ENCODE data around the gene ARR3. TPM values are rescaled to one million over a fixed set of nuclear protein-coding genes. Genes with fewer than 3 reads are reported as not detected.

The ARR3 gene
- total and polyA plus RNA-seq, 5 donors, result not detected

DNA sequence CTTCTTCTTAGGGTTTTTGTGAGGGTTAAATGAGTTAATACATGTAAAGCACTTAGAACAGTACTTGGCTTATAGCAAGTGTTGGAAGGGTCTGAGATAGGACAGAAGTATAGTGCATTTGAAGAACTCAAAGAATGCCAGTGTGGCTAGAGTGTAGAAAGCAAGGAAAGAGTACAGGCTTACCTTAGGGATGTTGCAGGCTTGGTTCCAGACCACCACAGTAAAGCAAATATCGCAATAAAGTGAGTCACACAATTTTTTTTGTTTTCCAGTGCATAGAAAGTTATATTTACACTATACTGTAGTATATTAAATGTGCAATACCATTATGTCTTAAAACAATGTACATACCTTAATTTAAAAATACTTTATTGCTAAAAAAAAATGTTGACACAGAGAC is 63.0 kb downstream of the ARR3 start:
- Histone ChIP-seq H3K4me1 (ENCODE audit: control insufficient read depth, insufficient read depth, low read length) (no peaks in the 10 kb centered on the region), H3K4me3 (ENCODE audit: low read length) (no peak overlapping the region), H3K27me3 (ENCODE audit: control insufficient read depth, insufficient read depth) (no peaks in the 10 kb centered on the region), H3K27ac (ENCODE audit: low read length) (no peak overlapping the region), H3K9me3 (ENCODE audit: control insufficient read depth, low read length) (no peaks in the 10 kb centered on the region)
- intact Hi-C loops (cut with DNase I), result no loop called here
- DNase-seq (no peak), ATAC-seq (no peak)
- 97% methylated on average over 1 of the region's 1 CpG for WGBS

Other genes starting within 250 kb of the ARR3 start
- not detected for gene AWAT2, start 218.4 kb upstream of the ARR3 start, total RNA-seq
- not detected for gene AWAT2, start 218.4 kb upstream of the ARR3 start, polyA plus RNA-seq
- gene OTUD6A, start 205.9 kb upstream of the ARR3 start, total RNA-seq, result not detected
- gene OTUD6A, start 205.9 kb upstream of the ARR3 start, polyA plus RNA-seq, result not detected
- gene IGBP1, start 134.9 kb upstream of the ARR3 start, total RNA-seq, result 10 to 100 TPM; 42.9 to 71.5 (median 53.8) TPM
- 45.9 TPM for gene IGBP1, start 134.9 kb upstream of the ARR3 start, polyA plus RNA-seq
- not detected for gene DGAT2L6, start 90.9 kb upstream of the ARR3 start, total RNA-seq
- gene DGAT2L6, start 90.9 kb upstream of the ARR3 start, polyA plus RNA-seq, result not detected
- not detected for gene AWAT1, start 33.7 kb upstream of the ARR3 start, total RNA-seq
- gene AWAT1, start 33.7 kb upstream of the ARR3 start, polyA plus RNA-seq, result not detected
- gene P2RY4, start 8.1 kb upstream of the ARR3 start, total RNA-seq, result not detected
- gene P2RY4, start 8.1 kb upstream of the ARR3 start, polyA plus RNA-seq, result 0.05 TPM
- not detected for gene RAB41, start 13.8 kb downstream of the ARR3 start, total RNA-seq
- not detected for gene RAB41, start 13.8 kb downstream of the ARR3 start, polyA plus RNA-seq
- 10 to 100 TPM; 34.6 to 41.4 (median 40.4) TPM for gene PDZD11, start 21.6 kb downstream of the ARR3 start, total RNA-seq
- gene PDZD11, start 21.6 kb downstream of the ARR3 start, polyA plus RNA-seq, result 64.4 TPM
- gene KIF4A, start 21.8 kb downstream of the ARR3 start, total RNA-seq, result under 1 TPM; 0.14 to 0.65 (median 0.44) TPM
- gene KIF4A, start 21.8 kb downstream of the ARR3 start, polyA plus RNA-seq, result 0.05 TPM
- not detected for gene GDPD2, start 155.0 kb downstream of the ARR3 start, total RNA-seq
- not detected for gene GDPD2, start 155.0 kb downstream of the ARR3 start, polyA plus RNA-seq
- 10 to 100 TPM; 11.9 to 20.8 (median 15.7) TPM for gene DLG3, start 176.5 kb downstream of the ARR3 start, total RNA-seq
- gene DLG3, start 176.5 kb downstream of the ARR3 start, polyA plus RNA-seq, result 7.3 TPM

Data from right cardiac atrium (tissue), 5 donors.